Thymus (tissue), 11 donors: ENCODE data around the gene ZFYVE28. TPM values are rescaled to one million over a fixed set of nuclear protein-coding genes. Genes with fewer than 3 reads are reported as not detected.

Experiments
- DNase-seq, 9 donors: peaks; one replicate each; pipeline ENCODE4 v3.0.0-alpha.2; 2013; ENCODE audit warnings: low spot score in 9 of 9, low read depth in 6 of 9, missing footprints in 1 of 9
- H3K27ac ChIP-seq, 2 donors: one replicate each; pipeline ENCODE4 v1.5.1; 2013; ENCODE audit warnings: control low read depth in 1 of 2, low read depth in 1 of 2, low read length in 1 of 2, mild to moderate bottlenecking in 1 of 2, moderate library complexity in 1 of 2
- H3K27me3 ChIP-seq, 2 donors: one replicate each; pipeline ENCODE4 v1.5.1; 2013; ENCODE audit warnings: low read length in 1 of 2; ENCODE audit not compliant: control insufficient read depth in 2 of 2, insufficient read depth in 1 of 2
- H3K36me3 ChIP-seq, 2 donors: one replicate each; pipeline ENCODE4 v1.5.1; 2013; ENCODE audit warnings: low read length in 1 of 2, mild to moderate bottlenecking in 1 of 2, moderate library complexity in 1 of 2; ENCODE audit not compliant: control insufficient read depth in 2 of 2, insufficient read depth in 2 of 2
- H3K4me1 ChIP-seq, 2 donors: one replicate each; pipeline ENCODE4 v1.5.1; 2013; ENCODE audit warnings: low read length in 2 of 2; ENCODE audit not compliant: control insufficient read depth in 2 of 2, insufficient read depth in 2 of 2
- H3K4me3 ChIP-seq, 2 donors: one replicate each; pipeline ENCODE4 v1.5.1; 2013; ENCODE audit warnings: low read length in 2 of 2, control low read depth in 1 of 2, mild to moderate bottlenecking in 1 of 2
- H3K9me3 ChIP-seq, 2 donors: one replicate each; pipeline ENCODE4 v1.5.1; 2013; ENCODE audit warnings: low read length in 1 of 2, mild to moderate bottlenecking in 1 of 2; ENCODE audit not compliant: control insufficient read depth in 2 of 2, insufficient read depth in 1 of 2
- WGBS: extraction: QIAGEN DNeasy Blood & Tissue Kit; methylation state at CpG from one replicate; pipeline ENCODE4 v1.1.7; 2013; 5-methylcytosine and 5-hydroxymethylcytosine counted together
- polyA plus RNA-seq: library from polyadenylated mRNA; stranded (reverse); fragments of 200-250 nt; gene quantifications from one replicate; pipeline ENCODE4 v1.2.3, GENCODE V29; 2013
- total RNA-seq: library from RNA; stranded (reverse); fragments of 120-200 nt; gene quantifications from one replicate; pipeline ENCODE4 v1.2.4, GENCODE V29; 2013
- donor health status: healthy.

The ZFYVE28 gene
- total and polyA plus RNA-seq, 2 donors, result 2.8 to 7.8 TPM

- H3K9me3 ChIP-seq, result no peaks in the 10 kb centered on the region
- peaks cover 0 to 4% of the 10 kb centered on the region in 2 donors for H3K4me1 ChIP-seq
- H3K27ac ChIP-seq, result no peak overlapping the region
- 84% methylated on average over 20 of the region's 20 CpGs for WGBS
- peaks cover 40 to 83% of the 10 kb centered on the region in 2 donors for H3K27me3 ChIP-seq
- DNase-seq, result no peak
- no peaks in the 10 kb centered on the region for H3K36me3 ChIP-seq
- H3K4me3 ChIP-seq, result no peak overlapping the region
These were observed 20.7 kb downstream of the ZFYVE28 start for GRCh38 chr4:2397596-2398379.

- H3K4me3 ChIP-seq, result no peak overlapping the region
- no peaks in the 10 kb centered on the region for H3K9me3 ChIP-seq
- no peaks in the 10 kb centered on the region for H3K36me3 ChIP-seq
- H3K27me3 ChIP-seq, result peaks cover 40 to 83% of the 10 kb centered on the region in 2 donors
- 83% methylated on average over 21 of the region's 21 CpGs for WGBS
- H3K27ac ChIP-seq, result no peak overlapping the region
- no peak for DNase-seq
- H3K4me1 ChIP-seq, result peaks cover 0 to 2% of the 10 kb centered on the region in 2 donors
These were observed 21.6 kb downstream of the ZFYVE28 start for GRCh38 chr4:2396781-2397368.

GRCh38 chr4:2395584-2395983 is 22.9 kb downstream of the ZFYVE28 start:
- DNase-seq, result no peak
- H3K27me3 ChIP-seq, result peaks cover 30 to 83% of the 10 kb centered on the region in 2 donors
- H3K9me3 ChIP-seq, result no peaks in the 10 kb centered on the region
- 90% methylated on average over 9 of the region's 9 CpGs for WGBS
- H3K36me3 ChIP-seq, result no peaks in the 10 kb centered on the region
- H3K4me1 ChIP-seq, result no peaks in the 10 kb centered on the region
- no peak overlapping the region for H3K4me3 ChIP-seq
- H3K27ac ChIP-seq, result no peak overlapping the region

- Histone ChIP-seq H3K36me3 (no peaks in the 10 kb centered on the region), H3K27ac (no peak overlapping the region), H3K4me3 (no peak overlapping the region), H3K27me3 (peaks cover 33 to 83% of the 10 kb centered on the region in 2 donors), H3K9me3 (no peaks in the 10 kb centered on the region), H3K4me1 (no peaks in the 10 kb centered on the region)
- WGBS, result 92% methylated on average over 9 of the region's 9 CpGs
- no peak for DNase-seq
These were observed 23.4 kb downstream of the ZFYVE28 start for GRCh38 chr4:2395038-2395437.

- DNase-seq, result no peak
- WGBS, result 96% methylated on average over 17 of the region's 17 CpGs
These were observed 23.9 kb downstream of the ZFYVE28 start for GRCh38 chr4:2394528-2394927.

GRCh38 chr4:2393353-2394270 is 24.8 kb downstream of the ZFYVE28 start:
- no peak for DNase-seq
- Histone ChIP-seq H3K9me3 (no peaks in the 10 kb centered on the region), H3K27me3 (peaks cover 34 to 85% of the 10 kb centered on the region in 2 donors), H3K4me3 (no peak overlapping the region), H3K4me1 (no peaks in the 10 kb centered on the region), H3K27ac (no peak overlapping the region), H3K36me3 (no peaks in the 10 kb centered on the region)
- WGBS, result 25% methylated on average over 28 of the region's 28 CpGs

More at GRCh38 chr4:2394528-2394927, 23.9 kb downstream of the ZFYVE28 start:
- H3K9me3 ChIP-seq, result no peaks in the 10 kb centered on the region
- H3K36me3 ChIP-seq, result no peaks in the 10 kb centered on the region
- H3K4me3 ChIP-seq, result no peak overlapping the region
- H3K27ac ChIP-seq, result no peak overlapping the region
- H3K27me3 ChIP-seq, result peaks cover 34 to 83% of the 10 kb centered on the region in 2 donors
- no peaks in the 10 kb centered on the region for H3K4me1 ChIP-seq

- WGBS, result 16% methylated on average over 20 of the region's 20 CpGs
- H3K27me3 ChIP-seq, result peaks cover 34 to 91% of the 10 kb centered on the region in 2 donors
- no peak overlapping the region for H3K27ac ChIP-seq
- no peak overlapping the region for H3K4me3 ChIP-seq
- DNase-seq, result no peak
- no peaks in the 10 kb centered on the region for H3K36me3 ChIP-seq
- no peaks in the 10 kb centered on the region for H3K4me1 ChIP-seq
- H3K9me3 ChIP-seq, result no peaks in the 10 kb centered on the region
These were observed 27.5 kb downstream of the ZFYVE28 start for GRCh38 chr4:2390784-2391421.

- H3K4me3 ChIP-seq, result no peak overlapping the region
- no peak for DNase-seq
- no peaks in the 10 kb centered on the region for H3K9me3 ChIP-seq
- H3K27ac ChIP-seq, result no peak overlapping the region
- no peaks in the 10 kb centered on the region for H3K4me1 ChIP-seq
- peaks cover 31 to 84% of the 10 kb centered on the region in 2 donors for H3K27me3 ChIP-seq
- no peaks in the 10 kb centered on the region for H3K36me3 ChIP-seq
- 82% methylated on average over 9 of the region's 9 CpGs for WGBS
These were observed 28.3 kb downstream of the ZFYVE28 start for GRCh38 chr4:2390146-2390545.
